Ectodermal cell (in vitro differentiated cells): ENCODE results near the gene TCF7L2.

ENCODE experiments used
- H3K27ac ChIP-seq: 2 replicates; pipeline ENCODE4 v1.7.0; 2013; ENCODE audit warnings: mild to moderate bottlenecking, low read depth, low read length; ENCODE audit not compliant: insufficient read depth, poor library complexity, severe bottlenecking
- H3K27me3 ChIP-seq: 2 replicates; pipeline ENCODE4 v1.7.0; 2013; ENCODE audit warnings: mild to moderate bottlenecking, low read length; ENCODE audit not compliant: insufficient read depth, control insufficient read depth, poor library complexity, severe bottlenecking
- H3K36me3 ChIP-seq: one replicate; pipeline ENCODE4 v1.7.0; 2013; ENCODE audit warnings: low read length; ENCODE audit not compliant: control insufficient read depth, insufficient read depth
- H3K4me1 ChIP-seq: one replicate; pipeline ENCODE4 v1.7.0; 2013; ENCODE audit warnings: low read length; ENCODE audit not compliant: control insufficient read depth, insufficient read depth
- H3K4me3 ChIP-seq: 2 replicates; pipeline ENCODE4 v1.7.0; 2013; ENCODE audit warnings: low read depth, low read length, control low read depth; ENCODE audit not compliant: insufficient read depth
- H3K9me3 ChIP-seq: 2 replicates; pipeline ENCODE4 v1.7.0; 2013; ENCODE audit warnings: mild to moderate bottlenecking, low read length, moderate library complexity; ENCODE audit not compliant: control insufficient read depth
- WGBS, 2 experiments: methylation state at CpG; one replicate each; pipeline ENCODE4 v1.1.7; 2013; ENCODE audit warnings: missing lambda C conversion rate in 2 of 2; 5-methylcytosine and 5-hydroxymethylcytosine counted together

Gene TCF7L2

DNA sequence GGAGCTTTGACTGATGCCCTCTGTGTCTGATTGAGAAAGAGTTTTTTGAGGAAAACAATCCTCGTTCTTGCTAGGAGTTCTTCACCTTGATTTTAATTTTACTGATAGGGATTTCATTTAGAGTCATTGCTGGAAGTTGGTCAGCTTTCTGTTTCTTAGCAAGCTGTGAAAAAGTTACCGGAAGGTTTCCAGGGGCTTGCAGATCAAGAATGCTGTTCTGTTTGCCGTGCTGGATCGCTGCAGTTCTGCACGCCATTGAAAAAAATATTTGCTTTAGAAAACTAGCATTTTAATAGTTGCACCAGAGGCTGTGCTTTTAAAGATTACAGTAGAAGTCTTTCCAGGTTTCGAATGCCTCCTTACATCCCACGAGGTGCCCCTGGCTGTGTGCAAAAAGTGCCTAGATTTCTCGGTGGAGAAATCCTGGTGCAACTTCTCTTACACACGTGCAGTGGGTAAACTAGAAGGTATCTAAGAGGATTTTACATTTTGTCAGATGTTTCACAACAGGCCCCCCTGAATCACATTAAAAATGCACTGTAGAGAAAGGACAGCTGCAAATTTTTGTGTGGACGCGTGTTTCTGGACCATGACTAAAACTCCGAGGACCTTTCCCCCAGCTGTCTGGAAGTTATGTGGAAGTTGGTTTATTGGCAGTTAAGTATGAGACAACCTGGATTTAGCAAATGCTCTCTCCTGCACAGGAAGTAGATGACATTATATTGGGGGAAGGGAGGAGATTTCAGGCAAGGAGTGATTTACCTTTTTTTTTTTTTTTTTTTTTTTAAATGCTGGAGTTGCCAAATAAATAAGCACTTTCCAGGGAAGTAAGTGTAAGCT lies 5.8 kb downstream of the TCF7L2 start:
- Histone ChIP-seq H3K4me1 (peaks cover 60% of the 10 kb centered on the region), H3K27ac (peak overlapping the region; percentile 46), H3K36me3 (no peaks in the 10 kb centered on the region), H3K27me3 (no peaks in the 10 kb centered on the region), H3K4me3 (peak overlapping the region; percentile 3), H3K9me3 (no peaks in the 10 kb centered on the region)
- WGBS, 2 experiments, result 11 to 14% methylated on average over 12 of the region's 12 CpGs

DNA sequence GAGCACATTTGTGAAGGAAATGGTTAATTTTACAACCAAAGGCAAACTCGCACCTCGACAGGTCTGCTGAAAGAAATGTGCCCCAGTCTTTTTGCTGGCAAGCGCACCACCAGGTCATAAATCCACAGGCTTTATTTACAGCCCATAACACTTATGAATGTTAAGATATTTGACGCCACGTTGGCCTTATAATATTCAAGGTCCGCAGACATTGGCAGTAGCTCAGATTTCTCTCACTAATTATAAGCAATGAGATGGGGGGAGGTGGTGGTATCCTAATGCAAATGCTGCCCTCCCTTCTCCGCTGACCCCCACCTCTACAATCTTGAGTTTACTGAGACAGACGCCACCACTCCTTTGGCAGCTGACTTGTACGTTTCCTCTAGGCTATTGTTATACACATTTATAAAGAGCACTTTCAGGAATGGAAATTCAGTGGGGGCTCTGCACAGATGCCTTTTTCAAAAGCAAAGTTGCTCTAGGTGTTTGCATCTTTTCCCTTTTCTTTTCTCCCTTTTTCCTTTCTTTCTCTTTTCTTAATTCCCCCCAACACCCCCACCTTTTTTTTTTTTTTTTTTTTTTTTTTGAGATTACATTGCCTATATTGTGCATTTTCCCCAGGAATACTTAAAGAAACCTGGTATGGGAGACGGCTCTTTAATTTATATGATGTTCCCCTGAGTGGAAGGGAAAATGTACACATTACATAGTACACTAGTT lies 6.7 kb downstream of the TCF7L2 start:
- Histone ChIP-seq H3K9me3 (no peaks in the 10 kb centered on the region), H3K4me1 (peaks cover 64% of the 10 kb centered on the region), H3K36me3 (no peaks in the 10 kb centered on the region), H3K27me3 (no peaks in the 10 kb centered on the region), H3K4me3 (no peak overlapping the region), H3K27ac (peak overlapping the region; percentile 28)
- WGBS, 2 experiments, result 14 to 29% methylated on average over 9 to 10 of the region's 10 CpGs

DNA sequence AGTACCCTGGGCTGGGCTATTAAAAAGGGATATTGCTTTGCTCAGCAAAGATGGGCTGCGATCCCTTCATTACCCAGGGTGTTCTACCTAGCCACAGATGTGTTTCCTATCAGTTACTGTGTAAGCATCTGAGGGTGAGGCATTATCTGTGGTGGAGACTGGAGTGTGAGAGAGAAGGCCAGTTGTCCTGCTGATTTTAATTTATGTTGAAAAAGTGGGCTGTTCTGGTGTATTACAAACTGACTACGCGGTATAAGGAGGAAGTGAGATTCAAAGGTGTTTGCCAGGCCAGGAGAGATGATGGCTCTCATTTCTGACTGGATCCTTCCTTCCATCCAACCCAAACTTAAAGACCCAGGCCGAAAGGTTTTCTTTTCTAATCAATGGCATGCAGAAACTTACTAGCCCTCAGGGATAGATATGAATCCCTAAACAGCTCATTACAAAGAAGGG lies 7.6 kb downstream of the TCF7L2 start:
- no peaks in the 10 kb centered on the region for H3K9me3 ChIP-seq
- H3K4me3 ChIP-seq, result no peak overlapping the region
- H3K4me1 ChIP-seq, result peaks cover 67% of the 10 kb centered on the region
- 39 to 47% methylated on average over 4 of the region's 4 CpGs for WGBS, 2 experiments
- peak overlapping the region; percentile 28 for H3K27ac ChIP-seq
- H3K27me3 ChIP-seq, result no peaks in the 10 kb centered on the region
- H3K36me3 ChIP-seq, result no peaks in the 10 kb centered on the region

DNA sequence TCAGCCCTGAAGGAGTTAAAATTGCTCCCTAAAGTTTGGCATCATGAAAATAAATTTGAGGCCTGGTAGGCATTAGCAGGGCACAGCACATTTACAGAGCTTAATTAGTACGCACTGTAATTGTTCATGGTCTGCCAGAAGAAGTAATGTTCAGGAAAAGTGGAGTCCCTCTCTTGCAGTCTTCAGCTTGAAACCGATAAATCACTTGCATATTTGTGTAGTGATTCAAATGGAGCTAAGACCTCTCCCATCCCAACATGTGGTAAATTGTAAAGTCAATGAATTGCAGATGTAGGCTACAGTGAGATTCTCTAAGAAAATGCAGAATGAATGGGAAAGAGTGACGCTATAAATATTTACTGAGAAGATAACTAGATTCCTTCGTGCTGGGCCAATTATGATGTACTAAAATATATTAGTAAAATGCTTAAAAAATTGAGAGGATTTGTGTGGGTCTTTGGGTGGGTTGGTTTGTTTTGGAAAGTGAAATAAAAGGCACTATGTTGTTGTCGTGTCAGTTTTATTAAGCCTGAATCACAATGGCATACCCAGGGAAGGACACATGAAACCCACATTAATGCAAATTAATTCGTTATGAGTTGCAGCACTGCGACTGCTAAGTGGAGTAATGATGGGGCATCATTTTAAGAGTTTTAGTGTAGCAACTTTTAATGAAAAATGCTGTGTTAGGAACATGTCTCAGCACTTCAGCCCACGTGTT lies 8.4 kb downstream of the TCF7L2 start:
- WGBS, 2 experiments, result 10 to 14% methylated on average over 8 of the region's 8 CpGs
- Histone ChIP-seq H3K27me3 (no peaks in the 10 kb centered on the region), H3K36me3 (no peaks in the 10 kb centered on the region), H3K27ac (no peak overlapping the region), H3K4me1 (peaks cover 67% of the 10 kb centered on the region), H3K4me3 (no peak overlapping the region), H3K9me3 (no peaks in the 10 kb centered on the region)

DNA sequence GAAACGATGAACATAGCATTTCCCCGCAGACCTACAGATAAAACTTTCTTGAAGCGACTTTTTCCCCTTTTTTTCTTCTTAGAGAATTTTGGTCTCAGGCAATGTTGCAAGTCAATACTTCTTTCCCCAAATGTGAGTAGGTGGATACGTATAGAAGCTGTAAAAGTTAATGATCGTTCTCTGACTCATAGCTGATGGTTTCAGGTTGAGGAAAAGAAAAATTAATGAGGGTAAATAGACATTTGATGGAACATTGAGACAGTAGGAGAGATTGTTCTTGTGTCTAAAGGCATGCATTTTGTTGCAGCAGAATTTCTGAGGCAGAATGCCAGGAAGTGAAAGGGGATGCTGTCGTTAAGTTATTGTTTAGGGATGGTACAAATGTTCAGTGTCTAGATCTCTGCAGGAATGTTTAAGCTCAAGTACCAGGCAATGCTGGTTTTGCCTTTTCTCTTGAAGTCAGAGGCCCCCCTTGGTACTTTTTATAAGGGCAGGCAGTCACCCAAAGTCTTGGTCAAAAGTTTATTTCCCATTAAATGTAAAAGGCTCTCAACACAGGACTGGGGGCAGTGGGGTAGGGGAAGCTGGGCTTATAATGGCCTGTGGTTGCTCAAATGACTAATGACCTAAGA lies 9.3 kb downstream of the TCF7L2 start:
- 71 to 72% methylated on average over 6 of the region's 6 CpGs for WGBS, 2 experiments
- no peak overlapping the region for H3K4me3 ChIP-seq
- H3K27ac ChIP-seq, result no peak overlapping the region
- no peaks in the 10 kb centered on the region for H3K9me3 ChIP-seq
- H3K4me1 ChIP-seq, result peaks cover 66% of the 10 kb centered on the region
- H3K27me3 ChIP-seq, result no peaks in the 10 kb centered on the region
- no peaks in the 10 kb centered on the region for H3K36me3 ChIP-seq

DNA sequence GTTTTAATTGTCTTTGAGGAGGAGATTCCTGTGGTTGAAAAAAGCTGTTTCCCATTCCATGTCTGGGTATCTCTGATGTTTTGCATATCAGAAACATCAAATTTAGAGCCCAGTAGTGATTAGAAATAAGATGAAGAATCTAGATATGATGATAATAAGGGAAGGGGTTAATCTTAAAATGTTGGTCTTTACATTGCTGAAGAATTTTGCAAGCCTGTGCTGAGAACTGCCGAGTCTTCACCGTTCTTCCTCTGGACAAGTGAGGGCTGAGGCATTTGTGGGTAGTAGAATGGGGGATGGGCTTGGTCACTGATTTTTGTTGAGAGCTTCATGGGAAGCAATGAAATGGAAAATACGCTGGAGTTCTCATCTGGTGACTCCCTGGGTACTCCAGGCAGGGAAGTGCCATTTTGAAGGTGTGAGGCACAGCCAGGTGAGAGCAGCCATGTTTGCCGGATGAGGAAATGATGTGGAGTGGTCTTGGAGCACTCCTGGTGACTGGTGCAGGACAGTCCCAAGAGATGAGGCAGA lies 10.2 kb downstream of the TCF7L2 start:
- no peaks in the 10 kb centered on the region for H3K36me3 ChIP-seq
- no peaks in the 10 kb centered on the region for H3K9me3 ChIP-seq
- 66 to 76% methylated on average over 4 of the region's 4 CpGs for WGBS, 2 experiments
- H3K4me3 ChIP-seq, result no peak overlapping the region
- no peaks in the 10 kb centered on the region for H3K27me3 ChIP-seq
- peaks cover 61% of the 10 kb centered on the region for H3K4me1 ChIP-seq
- H3K27ac ChIP-seq, result no peak overlapping the region

DNA sequence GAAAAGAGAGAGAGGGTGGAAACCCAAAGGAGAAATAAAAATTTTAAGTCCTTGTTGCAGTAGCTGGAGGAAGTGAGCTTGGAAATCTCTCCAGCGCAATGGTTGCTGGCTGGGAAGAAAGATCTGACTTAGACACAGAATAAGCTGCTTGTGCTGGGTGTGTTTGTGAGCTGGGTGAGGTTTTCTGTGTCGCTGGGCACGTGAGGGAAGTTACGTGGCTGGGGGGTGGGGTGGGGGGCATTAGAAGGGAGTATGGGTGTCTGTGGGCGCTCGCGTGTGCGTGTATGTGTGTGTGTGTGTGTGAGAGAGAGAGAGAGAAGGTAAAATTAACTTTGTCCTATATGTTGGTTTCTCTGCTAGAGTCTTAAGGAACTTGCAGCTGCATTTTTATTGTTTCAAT lies 11.6 kb downstream of the TCF7L2 start:
- Histone ChIP-seq H3K36me3 (no peaks in the 10 kb centered on the region), H3K4me1 (peaks cover 48% of the 10 kb centered on the region)
- WGBS, 2 experiments, result 85 to 88% methylated on average over 8 of the region's 8 CpGs

DNA sequence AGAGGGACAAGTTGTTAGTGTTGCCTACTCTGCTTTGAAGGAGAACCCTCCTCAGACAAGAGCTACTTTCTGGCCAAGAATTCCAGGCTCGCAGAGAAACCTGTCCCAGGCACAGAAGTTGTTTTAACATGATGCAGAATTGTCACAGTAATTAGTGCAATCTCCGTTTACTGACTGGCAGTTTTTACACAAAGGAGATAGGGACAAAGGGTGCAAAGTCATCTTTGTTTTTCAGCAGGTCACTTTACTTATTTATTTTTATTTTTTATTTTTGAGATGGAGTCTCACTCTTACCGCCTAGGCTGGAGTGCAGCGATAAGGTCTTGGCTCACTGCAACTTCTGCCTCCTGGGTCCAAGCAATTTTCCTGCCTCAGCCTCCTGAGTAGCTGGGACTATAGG lies 12.3 kb downstream of the TCF7L2 start:
- H3K27me3 ChIP-seq, result no peaks in the 10 kb centered on the region
- H3K36me3 ChIP-seq, result no peaks in the 10 kb centered on the region
- WGBS, 2 experiments, result 83 to 85% methylated on average over 4 of the region's 4 CpGs
- H3K4me1 ChIP-seq, result peaks cover 41% of the 10 kb centered on the region
- no peaks in the 10 kb centered on the region for H3K9me3 ChIP-seq
- no peak overlapping the region for H3K27ac ChIP-seq
- H3K4me3 ChIP-seq, result no peak overlapping the region

More for the DNA sequence above, 11.6 kb downstream of the TCF7L2 start:
- no peak overlapping the region for H3K4me3 ChIP-seq
- H3K27ac ChIP-seq, result no peak overlapping the region
- no peaks in the 10 kb centered on the region for H3K9me3 ChIP-seq
- H3K27me3 ChIP-seq, result no peaks in the 10 kb centered on the region

DNA sequence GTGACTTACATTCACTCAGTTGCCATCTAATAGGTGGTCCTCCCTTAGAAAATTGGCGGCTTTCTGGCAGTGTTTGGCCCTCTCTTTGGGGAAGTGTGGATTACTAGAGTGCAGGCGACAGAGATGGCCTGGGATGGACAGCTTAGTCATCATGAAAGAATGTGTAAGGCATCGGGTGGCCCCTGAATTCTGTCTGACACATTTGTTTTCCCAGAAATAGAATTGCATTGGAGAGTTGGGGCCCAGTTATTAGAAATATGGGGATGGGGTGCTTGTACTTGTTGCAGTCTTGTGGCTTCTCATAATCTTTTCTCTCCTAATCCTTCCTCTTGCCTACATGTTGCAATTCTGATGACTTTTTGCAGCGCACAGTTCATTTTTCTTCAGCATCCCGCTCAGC lies 13.8 kb downstream of the TCF7L2 start:
- no peaks in the 10 kb centered on the region for H3K27me3 ChIP-seq
- H3K27ac ChIP-seq, result no peak overlapping the region
- no peak overlapping the region for H3K4me3 ChIP-seq
- H3K4me1 ChIP-seq, result peaks cover 27% of the 10 kb centered on the region
- no peaks in the 10 kb centered on the region for H3K36me3 ChIP-seq
- H3K9me3 ChIP-seq, result no peaks in the 10 kb centered on the region
- 87 to 90% methylated on average over 5 of the region's 5 CpGs for WGBS, 2 experiments
